ENCODE results near the gene DDN. TPM values are rescaled to one million over a fixed set of nuclear protein-coding genes. Genes with fewer than 3 reads are reported as not detected.

Gene DDN
- total and polyA plus RNA-seq, 10 of the 15 experiments (the other 5 are each of a cell fraction or from before 2014, with no cell fraction given): 0.10 to 13.4 (median 3.7) TPM

GRCh38 chr12:48961801-48962200 is 37.4 kb downstream of the DDN start:
- H3K4me2 ChIP-seq (ENCODE audit: control insufficient read depth, insufficient read depth): no peak overlapping the region
- intact Hi-C loops (cut with micrococcal nuclease; ENCODE audit: unreplicated experiment): no loop called here
- no peaks in the 10 kb centered on the region for H3K36me3 ChIP-seq (ENCODE audit: control insufficient read depth in 2 of 2, insufficient read depth in 2 of 2, low read length in 1 of 2)
- ATAC-seq: no peak
- H3K79me2 ChIP-seq (ENCODE audit: control insufficient read depth, insufficient read depth, low read length): peaks cover 5% of the 10 kb centered on the region
- BruUV-seq (replicated peaks): no TSS peak
- no peak overlapping the region for H3K9ac ChIP-seq (ENCODE audit: control insufficient read depth, insufficient read depth, low read length)
- in situ Hi-C loops (cut with MboI): no loop called here
- FAIRE-seq: no peak
- no peaks in the 10 kb centered on the region for H3K9me3 ChIP-seq (replicated peaks; ENCODE audit: control insufficient read depth, insufficient read depth, low read length)
- ChIA-PET RAD21 (ENCODE audit: unreplicated experiment) (interaction anchor here (1.0 kb wide), 1 partner anchor 26 kb away, joined by 3 read pairs; no protein-coding TSS in a partner anchor), POLR2A (interaction anchor here (1.3 to 1.6 kb wide), 2 partner anchors 9 to 16 kb away, joined by 3 read pairs; partner anchors contain the start of gene WNT1), SMC1A (ENCODE audit: uncharacterized antibody, unreplicated experiment) (no interaction called here), CTCF (interaction anchor here (0.6 to 3.0 kb wide), 5 partner anchors 8 to 36 kb away, joined by 3 to 10 read pairs (median 3); partner anchors contain the start of gene WNT10B)
- H3K27me3 ChIP-seq (replicated peaks in 1 of 2; ENCODE audit: control insufficient read depth in 2 of 2, insufficient read depth in 2 of 2, low read length in 1 of 2): no peaks in the 10 kb centered on the region; a peak in 1 of 4 replicates
- no peak overlapping the region for H2AFZ ChIP-seq (ENCODE audit: control insufficient read depth, low read depth, low read length)
- TF ChIP-seq MEF2B (IDR thresholded peaks at IDR 0.05; ENCODE audit: partially characterized antibody, poor library complexity, severe bottlenecking) (no peak), GABPA (IDR thresholded peaks at IDR 0.05; ENCODE audit: low read depth) (no peak), RELA (IDR thresholded peaks at IDR 0.05; ENCODE audit: borderline replicate concordance, partially characterized antibody) (no peak), LARP7 (IDR thresholded peaks at IDR 0.05) (no peak), IKZF1 (conservative IDR thresholded peaks at IDR 0.05) (no peak), ZBTB33 (IDR thresholded peaks at IDR 0.05) (no peak), SMAD1 (IDR thresholded peaks at IDR 0.05; ENCODE audit: low read depth, partially characterized antibody) (no peak), MYC (IDR thresholded peaks at IDR 0.05; ENCODE audit: insufficient read depth, insufficient read length, insufficient replicate concordance, low read length, severe bottlenecking) (no peak), WRNIP1 (IDR thresholded peaks at IDR 0.05; ENCODE audit: borderline replicate concordance, low read depth, low read length) (no peak), IKZF2 (IDR thresholded peaks at IDR 0.05) (no peak), SREBF1 (IDR thresholded peaks at IDR 0.05; ENCODE audit: low read length) (no peak)
- TF ChIP-seq, protein P1, sequence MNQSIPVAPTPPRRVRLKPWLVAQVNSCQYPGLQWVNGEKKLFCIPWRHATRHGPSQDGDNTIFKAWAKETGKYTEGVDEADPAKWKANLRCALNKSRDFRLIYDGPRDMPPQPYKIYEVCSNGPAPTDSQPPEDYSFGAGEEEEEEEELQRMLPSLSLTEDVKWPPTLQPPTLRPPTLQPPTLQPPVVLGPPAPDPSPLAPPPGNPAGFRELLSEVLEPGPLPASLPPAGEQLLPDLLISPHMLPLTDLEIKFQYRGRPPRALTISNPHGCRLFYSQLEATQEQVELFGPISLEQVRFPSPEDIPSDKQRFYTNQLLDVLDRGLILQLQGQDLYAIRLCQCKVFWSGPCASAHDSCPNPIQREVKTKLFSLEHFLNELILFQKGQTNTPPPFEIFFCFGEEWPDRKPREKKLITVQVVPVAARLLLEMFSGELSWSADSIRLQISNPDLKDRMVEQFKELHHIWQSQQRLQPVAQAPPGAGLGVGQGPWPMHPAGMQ (IDR thresholded peaks at IDR 0.05; ENCODE audit: borderline replicate concordance): no peak
- TF ChIP-seq, protein P2, sequence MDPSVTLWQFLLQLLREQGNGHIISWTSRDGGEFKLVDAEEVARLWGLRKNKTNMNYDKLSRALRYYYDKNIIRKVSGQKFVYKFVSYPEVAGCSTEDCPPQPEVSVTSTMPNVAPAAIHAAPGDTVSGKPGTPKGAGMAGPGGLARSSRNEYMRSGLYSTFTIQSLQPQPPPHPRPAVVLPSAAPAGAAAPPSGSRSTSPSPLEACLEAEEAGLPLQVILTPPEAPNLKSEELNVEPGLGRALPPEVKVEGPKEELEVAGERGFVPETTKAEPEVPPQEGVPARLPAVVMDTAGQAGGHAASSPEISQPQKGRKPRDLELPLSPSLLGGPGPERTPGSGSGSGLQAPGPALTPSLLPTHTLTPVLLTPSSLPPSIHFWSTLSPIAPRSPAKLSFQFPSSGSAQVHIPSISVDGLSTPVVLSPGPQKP (IDR thresholded peaks at IDR 0.05; ENCODE audit: low read depth, low read length): no peak
- DNase-seq (ENCODE audit: low read depth, low spot score): no peak
- no peaks in the 10 kb centered on the region for H4K20me1 ChIP-seq (ENCODE audit: control insufficient read depth, insufficient read depth)
- peaks cover 11% of the 10 kb centered on the region for H3K4me1 ChIP-seq (ENCODE audit: control insufficient read depth, insufficient read depth, low read length)
- no peak overlapping the region for H3K27ac ChIP-seq (ENCODE audit: control insufficient read depth, insufficient read depth)
- no peak overlapping the region for H3K4me3 ChIP-seq

Measured in GM12878 (cell line).